ENCODE measurements around the gene MYLIP. TPM values are rescaled to one million over a fixed set of nuclear protein-coding genes. Genes with fewer than 3 reads are reported as not detected.

The MYLIP gene
- total and polyA plus RNA-seq, 2 of the 13 experiments (the other 11 are each of a cell fraction or from before 2014, with no cell fraction given) = 3.4 to 10.8 TPM

- in situ Hi-C loops (cut with HindIII; ENCODE audit: extremely low pct_ligation_motif_present, low pct_unique_long_range_greater_than_20kb) = no loop called here
- H2AFZ ChIP-seq (ENCODE audit: low read length) = no peak overlapping the region
- FAIRE-seq (no peak), ATAC-seq (no peak), DNase-seq (ENCODE audit: low spot score) (no peak)
- 29% methylated on average over 3 of the region's 3 CpGs for WGBS (ENCODE audit: low lambda C conversion rate)
- H3K9ac ChIP-seq (ENCODE audit: insufficient read depth, low read depth, low read length) = no peak overlapping the region
- H3K9me3 ChIP-seq (ENCODE audit: low read length) = no peaks in the 10 kb centered on the region
- no peaks in the 10 kb centered on the region for H3K4me1 ChIP-seq (ENCODE audit: insufficient read depth, low read length)
- TF ChIP-seq JDP2 (CRISPR knock-in tag; IDR thresholded peaks at IDR 0.05; ENCODE audit: borderline replicate concordance) (no peak), DR1 (CRISPR knock-in tag; IDR thresholded peaks at IDR 0.05) (no peak), ZBTB21 (CRISPR knock-in tag; IDR thresholded peaks at IDR 0.05) (no peak), NR3C1 (CRISPR knock-in tag; IDR thresholded peaks at IDR 0.05) (no peak), NONO (IDR thresholded peaks at IDR 0.05) (no peak), NONO (CRISPR knock-in tag; conservative IDR thresholded peaks at IDR 0.05) (no peak), ETV5 (CRISPR knock-in tag; IDR thresholded peaks at IDR 0.05; ENCODE audit: borderline replicate concordance) (no peak), MIXL1 (CRISPR knock-in tag; IDR thresholded peaks at IDR 0.05) (no peak), ZZZ3 (CRISPR knock-in tag; IDR thresholded peaks at IDR 0.05; ENCODE audit: borderline replicate concordance) (no peak), CREB1 (IDR thresholded peaks at IDR 0.05) (no peak), CREB1 (CRISPR knock-in tag; IDR thresholded peaks at IDR 0.05) (no peak), NFATC3 (CRISPR knock-in tag; IDR thresholded peaks at IDR 0.05) (no peak), IRX3 (CRISPR knock-in tag; IDR thresholded peaks at IDR 0.05; ENCODE audit: borderline replicate concordance, low read depth) (no peak), ZMAT3 (CRISPR knock-in tag; conservative IDR thresholded peaks at IDR 0.05) (no peak), ZNF567 (CRISPR knock-in tag; IDR thresholded peaks at IDR 0.05; ENCODE audit: borderline replicate concordance) (no peak), CBX2 (IDR thresholded peaks at IDR 0.05; ENCODE audit: low read depth, low read length) (no peak), CBX2 (CRISPR knock-in tag; IDR thresholded peaks at IDR 0.05; ENCODE audit: low read depth) (no peak), ZNF510 (CRISPR knock-in tag; IDR thresholded peaks at IDR 0.05; ENCODE audit: low read depth) (no peak), ZC3H4 (CRISPR knock-in tag; IDR thresholded peaks at IDR 0.05; ENCODE audit: borderline replicate concordance) (no peak), ZFP41 (CRISPR knock-in tag; IDR thresholded peaks at IDR 0.05; ENCODE audit: borderline replicate concordance) (no peak)
- intact Hi-C loops (cut with micrococcal nuclease; ENCODE audit: unreplicated experiment) = no loop called here
- CTCF ChIA-PET (ENCODE audit: low intra/inter-chr PET ratio, low total read pairs) = no interaction called here
- H3K36me3 ChIP-seq (replicated peaks in 1 of 2; ENCODE audit: control insufficient read depth in 1 of 2, insufficient read depth in 2 of 2, low read length in 2 of 2) = no peaks in the 10 kb centered on the region
- H3K27me3 ChIP-seq (ENCODE audit: control insufficient read depth in 1 of 2, insufficient read depth in 2 of 2, low read length in 2 of 2) = peaks cover 0 to 12% of the 10 kb centered on the region in 2 experiments; a peak in 2 of 5 replicates
- no TSS peak for BruUV-seq (replicated peaks)
- no peak overlapping the region for H3K4me2 ChIP-seq (ENCODE audit: low read depth, low read length)
- no peak overlapping the region for H3K27ac ChIP-seq (ENCODE audit: extremely low read length, insufficient read depth, low read length)
- POLR2A ChIA-PET = no interaction called here
- no peak overlapping the region for H3K4me3 ChIP-seq (replicated peaks in 1 of 3; ENCODE audit: insufficient read depth in 1 of 3, low read depth in 2 of 3, low read length in 3 of 3)
- H4K20me1 ChIP-seq (ENCODE audit: insufficient read depth, low read length) = no peaks in the 10 kb centered on the region
- no peaks in the 10 kb centered on the region for H3K79me2 ChIP-seq (ENCODE audit: insufficient read depth, low read length)
Observed at GRCh38 chr6:16088409-16088808, 40.5 kb upstream of the MYLIP start.
